HUES6 (cell line): ENCODE data around the gene NXPH4.

Experiments
- H3K27ac ChIP-seq: 2 replicates; pipeline ENCODE4 v1.7.0; 2013; ENCODE audit warnings: low read depth, mild to moderate bottlenecking, low read length, inconsistent platforms
- H3K27me3 ChIP-seq: 2 replicates; pipeline ENCODE4 v1.6.1; 2013; ENCODE audit warnings: low read length; ENCODE audit not compliant: control insufficient read depth, insufficient read depth
- H3K36me3 ChIP-seq: 2 replicates; pipeline ENCODE4 v1.6.1; 2013; ENCODE audit warnings: low read length; ENCODE audit not compliant: control insufficient read depth, insufficient read depth
- H3K4me1 ChIP-seq: 2 replicates; pipeline ENCODE4 v1.6.1; 2013; ENCODE audit warnings: low read length; ENCODE audit not compliant: control insufficient read depth, insufficient read depth
- H3K4me3 ChIP-seq: 2 replicates; pipeline ENCODE4 v1.5.1; 2013; ENCODE audit warnings: low read depth, low read length
- H3K9ac ChIP-seq: one replicate; pipeline ENCODE4 v1.6.1; 2013; ENCODE audit warnings: mild to moderate bottlenecking, low read length
- H3K9me3 ChIP-seq: 2 replicates; pipeline ENCODE4 v1.6.1; 2013; ENCODE audit warnings: low read depth, low read length; ENCODE audit not compliant: control insufficient read depth, insufficient read depth

Gene NXPH4

DNA sequence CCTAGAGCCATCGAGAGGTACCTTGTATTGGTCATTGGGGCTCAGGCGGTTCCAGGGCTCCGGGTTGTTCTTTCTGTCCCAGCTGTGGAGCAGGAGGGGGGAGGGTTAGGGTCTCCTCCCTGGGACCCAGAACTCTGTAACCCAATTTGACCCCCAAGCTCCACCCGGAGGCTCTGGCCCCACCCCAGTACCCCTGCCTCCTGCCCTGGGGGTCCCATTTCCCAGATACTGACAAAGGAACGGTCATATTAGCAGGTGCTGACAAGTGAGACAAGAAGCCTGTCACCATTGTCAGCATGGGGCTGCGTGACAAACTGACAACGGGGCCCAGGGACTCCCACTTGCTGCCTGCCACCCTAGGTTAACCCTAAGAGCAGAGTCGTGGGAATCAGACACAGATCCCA, 19.1 kb downstream of the NXPH4 start:
- peaks cover 41% of the 10 kb centered on the region for H3K4me1 ChIP-seq
- H3K4me3 ChIP-seq: no peak overlapping the region
- H3K9me3 ChIP-seq: no peaks in the 10 kb centered on the region
- H3K36me3 ChIP-seq: peaks cover 40% of the 10 kb centered on the region
- no peak overlapping the region for H3K27ac ChIP-seq
- H3K27me3 ChIP-seq: peaks cover 67% of the 10 kb centered on the region
- H3K9ac ChIP-seq: no peak overlapping the region

DNA sequence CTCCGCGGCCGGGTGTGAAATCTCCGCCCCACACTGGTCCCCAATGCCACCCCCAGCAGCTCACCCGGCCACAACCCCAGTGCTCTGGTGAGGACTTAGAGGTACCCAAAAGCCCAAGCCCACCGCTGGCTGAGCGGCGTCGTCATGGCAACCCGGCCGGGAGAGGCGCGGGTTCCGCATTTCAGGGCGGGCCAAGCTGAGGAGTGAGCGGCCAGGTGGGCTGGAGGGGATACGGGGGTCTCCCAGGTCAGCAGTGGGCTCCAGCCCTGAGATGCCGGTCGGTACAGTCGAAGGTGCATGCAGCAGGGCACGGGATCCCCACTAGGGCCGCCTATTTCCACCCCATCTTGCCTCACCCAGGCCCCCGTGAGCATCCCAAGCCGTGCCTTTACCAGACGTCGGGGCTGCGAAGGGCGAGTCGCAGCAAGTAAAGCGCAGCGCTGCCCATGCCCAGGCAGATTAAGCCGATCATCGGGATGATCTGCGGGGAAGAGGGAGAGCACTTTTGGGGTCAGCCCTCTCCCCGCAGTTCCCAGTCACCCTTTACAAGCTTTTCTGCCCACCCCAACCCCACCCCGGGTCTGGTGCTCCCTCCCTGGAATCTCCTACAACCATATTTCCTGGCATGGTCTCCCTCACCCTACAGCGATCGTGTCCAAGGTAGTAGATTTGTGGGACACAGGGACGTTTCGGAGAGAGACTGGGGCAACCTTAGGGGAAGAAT, 19.8 kb downstream of the NXPH4 start:
- Histone ChIP-seq H3K4me1 (peaks cover 45% of the 10 kb centered on the region), H3K27ac (no peak overlapping the region), H3K9ac (no peak overlapping the region), H3K27me3 (peaks cover 73% of the 10 kb centered on the region), H3K9me3 (no peaks in the 10 kb centered on the region), H3K36me3 (peaks cover 34% of the 10 kb centered on the region), H3K4me3 (no peak overlapping the region)

DNA sequence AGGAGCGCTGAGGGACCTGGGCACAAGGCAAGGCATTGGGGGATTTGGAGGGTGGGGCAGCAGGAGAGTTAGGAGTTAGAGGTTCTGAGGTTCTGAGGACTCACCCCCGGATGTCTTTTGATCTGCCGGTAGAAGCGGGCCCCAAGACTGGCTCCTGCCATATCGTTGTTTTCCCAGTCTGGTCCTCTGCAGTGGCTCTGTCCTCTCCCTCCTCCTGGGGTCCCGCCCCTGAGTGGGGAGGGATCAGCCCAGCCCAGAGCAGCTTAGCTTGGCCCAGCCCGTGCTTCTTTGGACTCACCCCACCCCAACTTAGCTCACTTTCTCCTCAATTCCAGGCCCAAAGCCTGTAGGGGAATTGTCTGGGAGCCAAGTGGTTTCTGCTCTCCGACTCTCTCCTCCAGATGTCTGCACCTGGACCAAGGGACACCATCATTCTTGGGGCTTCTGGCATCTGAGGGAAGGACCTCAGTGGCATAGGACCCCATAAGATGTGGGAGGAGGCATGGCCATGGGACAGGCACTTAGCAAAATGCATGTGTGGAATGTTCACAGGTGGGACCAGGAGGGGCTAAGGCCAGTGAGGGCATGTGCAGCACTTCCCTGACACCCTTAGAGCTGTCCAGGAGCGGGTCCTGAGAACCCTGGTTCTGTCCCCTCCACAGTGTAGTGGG, 20.5 kb downstream of the NXPH4 start:
- peaks cover 80% of the 10 kb centered on the region for H3K27me3 ChIP-seq
- H3K4me3 ChIP-seq: no peak overlapping the region
- no peak overlapping the region for H3K9ac ChIP-seq
- no peaks in the 10 kb centered on the region for H3K9me3 ChIP-seq
- H3K36me3 ChIP-seq: peaks cover 27% of the 10 kb centered on the region
- peaks cover 51% of the 10 kb centered on the region for H3K4me1 ChIP-seq
- H3K27ac ChIP-seq: no peak overlapping the region

DNA sequence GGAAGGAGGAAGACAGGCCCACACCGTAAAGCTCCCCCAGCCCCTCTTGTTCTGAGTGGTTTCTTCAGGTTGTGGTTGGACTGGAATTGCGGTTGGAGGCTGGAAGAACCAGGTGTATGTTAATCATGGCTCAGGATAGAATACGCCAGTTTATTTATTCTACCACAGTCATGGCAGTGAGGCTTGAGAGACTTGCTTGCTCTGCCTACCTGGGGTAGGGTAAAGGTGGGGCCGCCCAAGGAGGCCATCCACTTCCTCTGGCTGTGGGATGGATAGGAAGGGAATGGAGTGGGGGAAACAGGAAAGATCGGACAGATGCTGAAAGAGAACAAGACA, 21.0 kb downstream of the NXPH4 start:
- H3K4me1 ChIP-seq: peaks cover 54% of the 10 kb centered on the region
- H3K27me3 ChIP-seq: peaks cover 85% of the 10 kb centered on the region
- H3K27ac ChIP-seq: no peak overlapping the region
- no peaks in the 10 kb centered on the region for H3K9me3 ChIP-seq
- peaks cover 22% of the 10 kb centered on the region for H3K36me3 ChIP-seq
- H3K9ac ChIP-seq: peak overlapping the region; percentile 25
- peak overlapping the region; percentile 73 for H3K4me3 ChIP-seq

DNA sequence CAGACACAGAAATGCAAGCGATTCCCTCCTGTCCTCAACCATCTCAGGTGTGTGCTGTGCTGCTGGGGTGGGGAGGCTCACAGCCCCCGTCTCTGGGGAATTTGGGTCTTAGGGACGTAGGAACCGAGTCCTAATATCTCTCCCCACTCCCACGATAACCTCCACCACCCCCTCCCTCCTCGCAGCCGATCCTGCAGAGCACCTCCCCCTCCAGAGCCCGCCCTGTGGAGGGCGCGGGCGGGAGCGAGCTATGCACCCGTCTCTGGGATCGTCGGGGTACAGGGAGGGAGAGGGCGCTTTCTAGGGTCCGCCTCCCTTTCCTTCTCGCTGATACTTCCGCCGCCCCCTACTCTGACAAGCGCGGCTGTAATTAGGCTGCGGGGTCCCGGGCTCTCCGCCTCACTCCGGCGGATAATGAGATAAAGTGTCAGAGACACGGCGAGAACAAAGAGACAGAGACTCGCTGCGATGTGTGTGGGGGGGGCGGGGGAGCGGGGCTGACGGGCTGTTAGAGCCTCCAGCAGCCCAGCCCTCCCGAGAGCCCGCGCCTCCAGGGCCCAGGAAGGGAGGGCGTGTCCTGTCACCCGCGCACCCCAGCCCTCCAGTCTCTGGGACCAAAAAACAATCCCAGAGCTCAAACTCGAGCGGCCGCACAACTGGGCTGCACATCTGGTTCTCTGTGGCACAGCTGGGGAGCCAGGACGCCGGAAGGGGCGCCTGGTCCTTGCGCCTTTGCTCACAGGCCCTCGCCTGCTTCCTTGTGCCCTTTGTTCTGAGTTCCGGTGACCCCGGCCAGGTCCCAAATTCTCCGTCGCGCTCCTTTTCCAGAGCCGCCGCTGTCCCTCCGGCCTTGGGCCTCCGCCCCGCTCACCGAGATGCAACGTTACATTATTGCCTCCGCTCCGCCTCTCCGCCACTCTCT, 21.6 kb downstream of the NXPH4 start:
- H3K9me3 ChIP-seq: no peaks in the 10 kb centered on the region
- H3K4me3 ChIP-seq: peak overlapping the region; percentile 73
- H3K36me3 ChIP-seq: peaks cover 16% of the 10 kb centered on the region
- H3K27ac ChIP-seq: no peak overlapping the region
- H3K4me1 ChIP-seq: peaks cover 54% of the 10 kb centered on the region
- H3K27me3 ChIP-seq: peaks cover 88% of the 10 kb centered on the region
- H3K9ac ChIP-seq: peak overlapping the region; percentile 69

DNA sequence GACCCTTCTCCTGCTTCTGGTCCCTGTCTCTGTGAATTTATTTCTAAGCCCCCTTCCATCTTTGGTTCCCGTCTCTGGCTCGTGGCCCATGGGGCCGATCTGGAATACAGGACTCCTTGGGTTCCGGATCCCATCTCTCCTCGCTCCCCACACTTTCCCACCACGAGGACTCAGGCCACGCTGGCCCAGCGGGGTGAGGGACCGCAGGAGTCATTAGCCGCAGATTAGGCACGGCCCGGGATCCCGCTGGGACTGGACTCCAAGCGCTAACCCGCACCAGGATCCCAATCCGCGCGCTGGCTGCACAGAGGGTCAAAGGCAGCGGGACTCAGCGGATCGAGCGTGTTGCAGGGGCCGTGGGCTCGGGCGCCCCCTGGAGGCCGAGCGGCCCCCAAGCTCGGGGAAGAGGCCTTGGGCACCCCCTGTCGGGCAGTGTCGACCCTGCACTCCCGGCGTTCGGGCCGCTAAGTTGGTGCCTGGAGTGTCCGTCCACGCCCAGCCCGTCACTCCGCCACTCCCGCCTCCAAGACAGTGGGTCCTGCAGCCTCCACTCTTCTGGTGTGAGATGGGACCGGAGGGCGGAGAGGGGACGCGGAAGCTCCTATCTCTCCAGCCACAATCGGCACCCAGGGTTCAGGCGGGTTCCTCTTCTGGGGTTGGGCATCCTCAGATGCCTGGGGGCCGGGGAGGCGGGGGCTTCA, 22.4 kb downstream of the NXPH4 start:
- Histone ChIP-seq H3K27ac (no peak overlapping the region), H3K9ac (peak overlapping the region; percentile 81), H3K4me1 (peaks cover 54% of the 10 kb centered on the region), H3K27me3 (peaks cover 89% of the 10 kb centered on the region), H3K36me3 (peaks cover 8% of the 10 kb centered on the region), H3K9me3 (no peaks in the 10 kb centered on the region), H3K4me3 (peak overlapping the region; percentile 73)

DNA sequence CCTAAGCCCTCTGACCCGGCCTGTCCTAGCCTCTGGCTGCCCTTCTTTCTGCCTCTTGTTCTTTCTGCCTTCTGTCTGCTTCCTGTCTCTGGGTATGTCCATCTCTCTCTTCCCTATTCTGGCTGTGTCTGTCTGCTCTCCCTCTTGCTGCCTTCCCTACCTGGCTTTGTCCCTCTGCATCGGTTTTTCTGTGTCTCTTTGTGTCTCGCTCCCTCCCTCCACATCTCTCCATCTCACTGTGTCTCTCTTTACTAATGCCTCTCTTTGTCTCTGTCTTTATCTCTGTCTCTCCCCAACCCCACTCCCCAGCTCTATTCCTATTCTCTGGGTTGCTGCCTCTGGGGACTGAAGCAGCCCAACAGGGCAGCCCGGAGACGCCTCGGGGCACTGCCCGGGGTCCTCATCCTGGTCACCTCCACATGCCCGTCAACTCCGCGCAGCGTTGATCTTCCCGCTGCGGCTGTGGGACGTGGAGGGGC, 23.0 kb downstream of the NXPH4 start:
- peak overlapping the region; percentile 81 for H3K9ac ChIP-seq
- H3K27me3 ChIP-seq: peaks cover 89% of the 10 kb centered on the region
- H3K4me1 ChIP-seq: peaks cover 55% of the 10 kb centered on the region
- H3K4me3 ChIP-seq: peak overlapping the region; percentile 73
- H3K9me3 ChIP-seq: no peaks in the 10 kb centered on the region
- no peak overlapping the region for H3K27ac ChIP-seq
- peaks cover 1% of the 10 kb centered on the region for H3K36me3 ChIP-seq

DNA sequence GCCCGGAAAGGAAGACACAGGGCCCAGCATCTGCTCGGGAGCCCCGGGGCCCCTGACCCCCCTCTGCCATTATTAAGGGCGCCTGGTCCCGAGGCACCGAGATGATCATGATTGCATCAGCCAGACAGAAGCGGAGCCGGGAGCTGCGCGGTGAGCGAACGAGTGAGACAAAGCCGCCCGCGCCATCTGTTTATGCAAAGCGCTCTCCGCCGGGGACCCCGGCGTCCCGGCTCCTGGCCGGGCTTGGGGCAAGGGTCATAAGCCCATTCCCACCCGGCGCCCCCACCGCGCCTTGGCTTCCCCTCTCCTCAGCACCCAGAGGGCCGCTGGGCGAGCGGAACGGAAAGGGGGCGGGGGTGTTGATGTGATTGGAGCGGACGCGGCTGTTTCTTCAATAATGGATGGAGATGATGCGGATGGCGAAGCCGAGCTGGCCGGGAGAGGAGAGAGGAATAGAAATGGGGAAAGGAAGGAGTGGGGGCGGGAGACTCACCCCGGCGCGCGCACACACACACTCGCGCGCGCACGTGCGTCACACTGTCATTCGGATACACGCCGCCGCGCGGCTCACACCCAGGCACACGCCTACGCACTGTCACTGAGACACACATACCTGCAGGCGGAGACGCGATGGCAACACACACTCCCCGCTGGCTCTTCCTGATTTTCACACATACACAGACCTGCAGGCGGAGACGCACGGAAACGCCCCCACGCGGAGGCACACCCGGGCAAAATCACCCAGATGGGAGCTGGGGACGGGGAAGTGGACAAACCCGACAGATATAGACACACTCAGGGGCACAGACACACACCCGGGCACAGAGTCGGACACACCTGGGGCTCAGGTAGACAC, 23.7 kb downstream of the NXPH4 start:
- H3K9ac ChIP-seq: peak overlapping the region; percentile 81
- H3K27me3 ChIP-seq: peaks cover 86% of the 10 kb centered on the region
- H3K9me3 ChIP-seq: no peaks in the 10 kb centered on the region
- peaks cover 52% of the 10 kb centered on the region for H3K4me1 ChIP-seq
- peak overlapping the region; percentile 73 for H3K4me3 ChIP-seq
- H3K27ac ChIP-seq: no peak overlapping the region
- no peaks in the 10 kb centered on the region for H3K36me3 ChIP-seq

DNA sequence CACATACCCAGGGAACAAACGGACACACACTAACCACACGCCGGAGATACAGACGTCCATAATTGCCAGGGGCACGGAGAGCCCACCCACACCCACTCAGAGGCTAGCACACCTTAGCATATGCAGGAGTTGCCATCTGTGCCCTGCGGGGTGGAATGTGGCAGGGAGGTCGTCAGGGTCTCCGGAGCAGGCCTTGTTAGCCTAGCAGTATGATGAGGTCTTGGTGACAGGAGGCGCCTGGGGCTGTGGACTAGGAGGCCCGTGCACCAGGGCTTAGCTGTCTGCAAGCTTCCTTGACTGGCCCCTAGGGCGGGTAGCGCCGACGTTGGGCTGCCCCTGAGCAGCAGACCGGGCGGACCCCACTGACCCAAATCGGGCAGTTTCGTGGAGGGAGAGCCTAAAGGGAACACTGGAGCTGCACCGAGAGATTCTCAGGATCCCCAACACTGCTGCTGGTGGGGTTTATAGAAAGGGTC, 24.4 kb downstream of the NXPH4 start:
- H3K9ac ChIP-seq: peak overlapping the region; percentile 81
- no peak overlapping the region for H3K27ac ChIP-seq

More for the DNA sequence above, 24.4 kb downstream of the NXPH4 start:
- Histone ChIP-seq H3K4me3 (peak overlapping the region; percentile 73), H3K36me3 (no peaks in the 10 kb centered on the region), H3K9me3 (no peaks in the 10 kb centered on the region), H3K27me3 (peaks cover 79% of the 10 kb centered on the region), H3K4me1 (peaks cover 47% of the 10 kb centered on the region)
